GM21381 (cell line): ENCODE measurements around the gene MYH10.

Experiments used
- ATAC-seq: cut with Tn5 transposase; IDR thresholded peaks from one replicate; pipeline ENCODE4 v1.9.1; 2021; ENCODE audit warnings: mild to moderate bottlenecking, moderate library complexity; ENCODE audit not compliant: unreplicated experiment

The MYH10 gene

DNA sequence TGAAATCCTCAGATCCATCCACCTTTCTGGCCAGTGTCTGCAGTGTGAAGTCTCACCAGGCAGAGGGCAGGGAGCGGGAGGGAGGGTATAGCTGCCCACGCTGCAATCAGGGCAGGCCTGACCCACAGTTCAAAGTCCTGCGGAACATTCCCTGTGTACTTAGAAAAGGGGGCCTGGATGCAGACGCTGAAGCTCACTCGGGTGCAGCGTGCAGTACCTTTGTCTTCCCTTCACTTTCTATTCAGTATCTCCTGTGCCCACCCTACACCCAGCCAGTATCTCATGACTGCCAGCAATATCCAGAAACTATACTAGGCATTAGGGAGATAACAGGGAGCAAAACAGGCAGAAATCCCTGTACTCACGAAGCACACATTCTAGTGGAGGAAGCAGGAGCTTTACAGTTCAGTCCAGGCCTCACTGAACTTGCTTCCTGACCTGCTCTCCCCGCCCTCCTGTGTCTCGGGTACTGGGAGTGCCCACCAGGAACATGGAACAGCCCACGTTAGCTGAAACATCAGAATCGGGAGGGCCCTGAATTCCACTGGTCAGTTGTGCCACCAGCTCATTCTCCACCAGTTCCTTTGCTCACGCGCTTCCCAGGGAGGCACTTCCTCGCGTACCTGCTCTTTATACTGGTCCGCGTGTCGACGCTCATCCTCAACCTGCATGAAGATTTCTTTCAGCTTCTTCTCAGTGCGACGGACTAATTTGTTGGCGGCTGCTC lies 152.6 kb downstream of the MYH10 start:
- ATAC-seq: no peak

DNA sequence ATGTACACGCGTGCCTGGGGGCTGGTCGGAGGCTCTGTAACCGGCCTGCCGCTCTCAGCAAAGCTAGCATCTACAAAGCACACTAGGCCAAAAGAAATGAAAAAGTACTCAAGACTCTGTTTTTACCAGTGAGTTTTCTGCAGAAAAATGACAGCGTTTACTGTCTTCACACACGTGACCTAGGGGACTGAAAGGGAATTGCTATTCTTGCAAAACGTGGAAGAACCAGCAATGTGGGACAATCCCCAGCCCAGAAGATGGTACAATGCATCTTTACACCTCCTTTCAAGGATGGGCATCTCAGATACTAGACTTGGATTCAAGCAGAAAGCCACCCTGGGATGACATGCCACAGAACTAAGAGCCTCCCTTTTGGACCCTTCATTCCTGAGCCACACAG lies 153.4 kb downstream of the MYH10 start:
- no peak for ATAC-seq

DNA sequence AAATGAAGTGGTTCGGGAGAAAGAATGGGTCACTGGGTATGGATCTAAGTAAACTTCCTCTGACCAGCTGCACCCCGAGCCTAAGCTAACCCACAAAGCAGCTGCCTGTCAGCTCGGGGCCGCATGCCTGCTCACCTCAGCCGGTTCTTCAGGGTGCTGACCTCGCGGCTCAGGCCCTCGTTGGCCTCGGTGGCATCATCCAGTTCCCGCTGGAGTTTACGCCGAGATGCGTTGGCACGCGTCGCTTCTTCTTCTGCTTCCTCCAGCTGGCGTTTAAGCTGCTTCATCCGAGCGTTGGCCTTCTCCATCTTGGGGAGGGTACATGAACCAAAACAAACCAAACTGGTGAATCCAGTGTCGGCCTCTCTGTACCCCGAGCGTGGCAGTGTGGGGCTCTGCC lies 153.8 kb downstream of the MYH10 start:
- no peak for ATAC-seq

DNA sequence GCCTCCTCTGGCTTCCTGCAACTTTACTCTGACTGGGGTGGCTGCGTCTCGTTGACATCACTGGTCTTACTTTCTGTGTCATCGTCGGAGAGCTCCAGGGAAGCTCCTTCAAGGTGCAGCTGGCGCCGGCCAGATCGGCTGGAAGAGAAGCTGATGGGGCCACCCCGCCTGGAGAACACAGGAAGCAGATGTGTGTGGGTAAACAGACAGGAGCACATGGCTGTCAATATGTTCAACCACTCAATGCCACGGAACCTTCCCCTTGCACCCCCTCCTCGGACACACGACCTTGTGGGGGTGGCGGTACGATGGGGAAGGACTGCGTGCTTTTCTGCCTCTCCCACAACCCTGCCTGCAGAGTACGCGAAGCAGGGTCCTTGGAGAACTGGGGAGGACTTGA lies 154.7 kb downstream of the MYH10 start:
- no peak for ATAC-seq

DNA sequence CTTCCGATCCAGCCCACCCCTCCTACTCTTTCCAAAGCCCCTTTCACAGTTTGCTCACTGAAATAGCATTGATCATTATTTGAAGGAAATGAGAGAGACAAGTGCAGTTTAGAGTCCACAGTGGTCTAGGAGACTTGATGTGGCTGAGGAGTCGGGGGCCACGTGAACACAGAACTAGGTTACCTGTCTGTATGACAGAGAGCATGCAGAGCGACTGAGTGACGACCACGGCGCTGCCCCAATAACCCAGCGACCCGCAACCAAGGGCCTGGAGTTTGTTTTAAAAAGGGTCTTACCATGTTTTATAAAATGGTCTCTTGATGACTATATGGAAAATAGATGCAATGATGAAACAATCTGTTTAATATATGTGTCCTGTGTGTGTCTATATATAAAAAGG lies 155.3 kb downstream of the MYH10 start:
- ATAC-seq: no peak

DNA sequence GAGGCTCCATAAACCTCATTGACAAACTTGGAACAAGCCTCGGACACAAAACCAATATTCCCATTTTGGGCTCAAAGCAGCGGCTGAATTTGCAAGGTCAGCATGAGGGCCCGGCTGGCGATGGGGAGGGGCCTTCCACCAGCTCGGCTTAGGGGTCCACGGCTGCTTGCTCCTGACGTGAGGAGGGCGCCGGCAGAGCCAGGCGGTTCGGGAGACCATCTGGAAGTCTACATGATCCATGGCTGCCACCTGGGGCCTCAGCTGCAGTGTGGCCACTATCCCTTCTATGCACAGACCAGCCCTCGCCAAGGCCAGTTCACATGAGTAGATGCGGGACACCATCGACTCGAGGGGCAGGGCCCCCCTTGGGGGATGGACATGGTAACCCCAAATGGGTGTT lies 155.7 kb downstream of the MYH10 start:
- no peak for ATAC-seq

DNA sequence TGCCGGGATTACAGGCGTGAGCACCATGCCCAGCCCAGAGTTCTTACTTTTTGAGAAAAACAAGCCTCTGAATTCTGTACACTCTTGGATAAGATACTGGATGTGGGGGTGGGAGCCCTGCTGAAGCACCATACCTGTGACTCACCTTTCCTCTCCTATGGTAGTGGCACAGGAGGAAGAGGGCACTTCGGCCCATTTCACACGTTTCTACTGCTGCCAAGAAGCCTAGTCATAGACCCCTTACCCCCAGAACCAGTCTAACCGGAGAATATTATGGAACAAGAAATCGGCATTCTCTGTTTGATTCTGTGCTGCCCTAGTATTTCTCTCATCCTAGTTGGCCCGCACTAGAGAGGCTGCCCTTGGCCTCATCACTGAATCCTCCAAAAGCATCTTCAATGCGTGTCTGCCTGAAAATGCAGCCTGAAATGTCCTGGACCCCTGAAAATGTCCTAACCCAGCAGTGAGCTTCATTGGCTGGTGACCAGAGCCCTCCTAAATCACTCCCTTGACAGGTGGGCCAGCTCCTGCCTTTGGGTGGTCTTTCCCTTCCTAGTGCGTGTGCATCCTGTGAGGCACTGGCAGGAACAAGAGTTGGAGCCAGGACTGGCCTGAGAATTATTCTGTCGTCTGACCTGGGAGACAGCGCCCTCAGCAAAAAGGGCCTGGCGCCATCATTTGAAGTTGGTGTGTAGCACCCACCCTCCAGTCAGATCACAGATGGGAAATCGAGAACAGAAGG lies 156.9 kb downstream of the MYH10 start:
- ATAC-seq: no peak

DNA sequence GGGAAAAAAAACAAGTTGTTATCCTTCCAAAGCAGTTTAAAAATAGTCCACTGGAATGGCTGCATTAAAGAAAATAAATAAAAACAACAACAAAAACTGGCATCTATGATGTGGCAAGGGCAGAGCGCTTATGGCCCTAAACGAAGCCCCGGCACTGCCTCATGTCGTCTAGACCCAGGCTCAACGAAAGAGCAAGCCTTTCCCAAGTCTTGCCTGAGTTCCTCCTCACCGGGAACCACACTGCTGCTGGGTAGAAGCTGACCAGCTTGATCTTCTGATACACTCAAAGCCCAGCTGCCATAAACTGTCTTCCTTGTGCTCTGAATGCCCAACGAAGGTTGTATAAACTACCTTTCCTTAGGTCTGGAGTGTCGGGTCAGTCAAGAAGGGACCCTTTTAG lies 157.9 kb downstream of the MYH10 start:
- no peak for ATAC-seq

DNA sequence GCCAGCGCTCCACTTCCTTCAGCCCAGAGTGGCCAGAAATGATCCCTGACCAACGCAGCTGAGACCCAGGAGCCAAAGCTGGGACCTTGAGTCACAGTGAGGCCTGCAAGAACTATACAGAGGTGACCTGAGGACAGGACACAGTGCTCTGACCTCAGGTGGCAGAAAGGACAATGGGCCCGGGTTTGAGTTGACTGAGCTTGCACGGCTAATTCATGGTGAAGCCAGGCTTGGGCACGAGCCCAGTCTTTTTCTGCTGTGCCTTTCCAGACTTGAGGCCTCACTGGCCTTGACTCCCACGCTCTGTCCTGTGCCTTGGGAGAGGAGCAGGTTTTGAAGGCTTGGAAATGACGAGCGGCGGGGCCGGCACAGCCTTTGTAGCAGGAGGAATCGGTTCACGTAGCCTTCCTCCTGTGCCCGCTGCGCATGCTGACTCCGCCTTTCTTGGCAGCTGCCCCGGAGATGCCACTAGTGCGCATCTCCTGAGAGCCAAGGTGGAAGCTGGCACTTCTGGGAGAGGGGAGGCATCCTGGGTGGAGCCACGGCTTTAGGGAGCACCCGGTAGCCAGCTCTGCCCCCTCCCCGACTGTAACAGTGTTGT lies 160.0 kb downstream of the MYH10 start:
- no peak for ATAC-seq

DNA sequence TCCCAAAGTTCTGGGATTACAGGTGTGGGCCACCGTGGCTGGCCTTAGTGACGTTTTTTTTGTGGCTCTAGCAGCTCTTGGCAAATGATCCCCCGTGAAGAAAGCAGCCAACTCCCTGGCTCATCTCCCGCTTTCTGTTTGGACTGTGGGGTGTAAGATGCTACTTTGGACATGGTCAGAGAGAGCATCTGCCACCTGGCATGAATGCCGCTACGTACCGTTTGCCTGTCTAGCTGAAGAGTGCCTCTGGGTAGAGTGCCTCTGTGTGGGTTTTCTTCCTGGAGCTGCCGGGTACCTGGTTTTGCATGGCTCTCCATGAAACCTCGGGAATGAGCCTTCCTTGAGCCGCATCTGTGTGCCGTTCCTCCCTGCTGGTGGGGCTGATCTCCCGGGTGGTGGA lies 160.6 kb downstream of the MYH10 start:
- ATAC-seq: no peak

DNA sequence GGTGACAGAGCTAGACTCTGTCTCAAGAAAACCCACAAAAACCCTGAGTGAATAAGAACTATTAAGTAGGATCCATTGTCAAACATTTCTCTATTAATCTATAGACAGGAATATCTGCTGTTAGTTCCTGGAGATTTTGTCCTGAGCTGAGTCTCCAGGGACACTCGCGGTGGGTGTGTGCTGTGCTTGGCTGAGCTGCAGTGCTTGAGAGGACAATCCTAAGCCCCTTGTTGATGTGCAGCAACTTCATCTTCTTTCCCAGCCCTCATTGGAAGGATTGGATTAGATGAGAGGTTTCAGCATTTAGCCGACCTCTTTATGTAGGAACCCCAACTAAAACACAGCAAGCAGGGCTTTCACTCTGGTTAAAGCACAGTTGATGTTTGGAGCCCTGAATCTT lies 161.5 kb downstream of the MYH10 start:
- no peak for ATAC-seq

DNA sequence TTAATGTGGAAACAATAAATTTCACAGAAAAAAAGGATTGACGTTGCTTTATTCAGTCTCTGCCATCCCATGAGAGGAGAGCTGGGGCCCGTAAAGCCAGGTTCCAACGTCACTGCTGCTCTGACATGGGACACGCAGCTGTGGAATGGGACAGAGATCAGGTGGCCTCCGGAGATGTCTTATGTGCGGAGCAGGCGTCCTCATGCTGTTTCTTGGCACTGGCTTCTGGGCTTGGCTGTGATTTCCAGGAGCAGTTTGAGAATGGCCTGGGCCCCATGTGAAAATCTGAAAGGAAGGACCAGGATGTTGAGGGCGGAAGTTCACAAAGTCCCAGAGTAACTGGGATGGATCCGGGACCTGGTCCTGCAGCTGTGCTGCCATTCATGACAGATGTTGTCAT lies 162.4 kb downstream of the MYH10 start:
- ATAC-seq: no peak

DNA sequence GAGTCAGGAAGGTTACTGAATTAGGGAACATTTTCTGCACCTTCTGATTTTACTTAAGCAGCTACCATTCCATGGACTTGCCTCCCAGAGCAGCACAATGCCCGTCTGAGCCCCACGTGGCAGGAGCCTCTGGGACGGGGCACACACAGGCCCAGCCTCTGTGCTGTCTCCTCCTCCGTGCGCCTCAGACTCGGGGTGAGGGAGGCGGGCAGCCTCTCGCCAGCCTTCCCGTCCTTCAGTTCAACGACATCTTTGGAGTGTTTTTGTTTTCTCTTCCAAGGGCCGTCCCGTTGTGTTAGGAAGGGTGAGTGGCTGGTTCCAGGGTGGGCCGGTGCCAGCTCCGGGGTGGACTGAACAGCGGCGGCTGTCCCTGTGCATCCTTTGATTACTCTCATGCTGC lies 163.0 kb downstream of the MYH10 start:
- no peak for ATAC-seq

DNA sequence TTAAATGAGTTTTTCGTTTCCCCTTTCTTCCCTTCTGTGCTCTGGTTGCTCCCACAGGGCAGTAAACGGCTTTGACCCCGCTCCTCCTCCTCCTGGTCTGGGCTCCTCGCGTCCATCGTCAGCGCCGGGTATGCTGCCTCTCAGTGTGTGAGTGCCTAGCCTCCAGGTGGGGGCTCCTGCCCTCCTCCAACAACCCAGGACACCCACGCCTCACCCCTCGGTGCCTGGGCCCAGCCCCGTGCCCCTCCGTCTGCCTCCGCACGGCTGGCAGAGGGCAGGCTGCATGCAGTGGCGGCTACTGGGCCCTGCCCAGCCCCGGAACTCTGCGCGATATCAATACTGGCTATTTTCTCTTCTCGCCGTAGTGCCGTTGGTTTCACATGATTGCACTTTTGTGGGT lies 163.7 kb downstream of the MYH10 start:
- ATAC-seq: no peak

DNA sequence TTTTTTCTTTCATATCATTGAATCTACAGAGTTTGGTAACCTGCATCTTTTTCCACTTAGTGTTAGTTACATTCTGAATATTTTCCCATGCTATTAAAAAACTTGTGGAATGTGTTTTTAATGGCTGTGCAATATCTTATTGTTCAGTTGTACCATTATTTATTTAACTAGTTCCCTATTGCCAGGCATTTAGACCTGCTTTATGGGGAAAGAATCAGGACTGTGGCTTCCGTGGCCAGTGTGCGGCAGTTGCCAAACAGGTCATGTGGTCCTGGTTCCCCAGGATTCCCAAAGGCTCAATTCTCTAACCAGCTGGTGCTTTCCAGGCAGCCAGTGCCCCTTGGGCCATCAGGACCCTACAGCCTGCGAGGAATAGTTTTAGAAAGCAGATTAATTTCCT lies 164.1 kb downstream of the MYH10 start:
- ATAC-seq: no peak

DNA sequence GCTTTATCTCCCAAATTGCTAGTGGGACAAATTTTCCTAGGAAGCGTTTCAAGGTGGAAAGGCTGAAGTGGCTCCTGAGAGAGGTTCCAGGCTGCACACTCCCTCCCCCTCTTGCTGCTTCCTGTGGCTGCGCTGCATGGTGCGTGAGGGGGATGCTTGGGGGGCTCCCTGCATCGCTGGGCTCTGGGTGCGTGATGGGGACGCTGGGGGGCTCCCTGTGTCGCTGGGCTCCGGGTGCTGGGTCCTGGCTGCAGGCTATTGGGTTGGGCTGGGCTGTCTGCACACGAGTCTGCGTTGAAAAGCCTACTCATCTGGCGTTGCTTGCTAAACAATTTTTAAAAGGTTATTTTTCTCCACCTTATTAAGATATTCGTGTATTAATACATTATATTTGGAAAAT lies 164.8 kb downstream of the MYH10 start:
- ATAC-seq: no peak

DNA sequence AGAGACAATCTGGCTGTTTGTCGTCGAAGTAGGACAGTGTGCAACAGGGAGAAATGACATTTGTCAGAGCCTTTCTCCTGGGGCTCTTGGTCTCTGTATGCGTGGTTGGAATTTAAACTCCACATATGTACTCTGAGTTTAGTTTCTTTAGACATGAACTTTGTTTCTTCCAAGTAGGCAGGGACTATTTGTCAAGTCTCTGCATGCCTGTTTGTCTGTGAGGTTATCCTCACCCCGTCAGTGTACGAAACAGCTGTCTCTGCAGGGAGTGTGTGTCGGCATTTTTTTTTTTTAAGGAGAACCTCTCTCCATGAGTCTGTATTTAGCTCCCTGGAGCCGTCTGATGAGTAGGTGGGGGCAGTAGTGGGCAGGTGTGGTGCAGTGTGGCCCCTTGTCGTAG lies 165.2 kb downstream of the MYH10 start:
- ATAC-seq: no peak

DNA sequence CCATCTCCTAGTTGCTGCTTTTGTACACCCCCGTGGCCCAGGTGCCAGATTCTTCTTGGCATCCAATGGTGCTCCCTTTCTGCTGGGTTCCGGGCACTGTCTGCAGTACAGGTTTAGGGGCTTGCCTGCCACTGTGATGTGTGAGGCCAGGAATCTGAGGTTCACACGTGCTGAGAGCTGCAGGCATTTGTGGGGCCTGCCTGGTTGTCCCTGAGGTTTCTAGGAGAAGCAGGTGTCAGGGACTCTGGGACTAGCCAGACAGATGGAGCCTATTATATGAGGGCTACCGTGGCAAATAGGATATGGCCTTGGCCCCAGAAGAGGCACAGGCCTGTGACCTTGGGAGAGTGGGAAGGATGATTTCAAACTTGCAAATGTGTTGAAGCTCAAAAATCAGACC lies 165.6 kb downstream of the MYH10 start:
- ATAC-seq: no peak

DNA sequence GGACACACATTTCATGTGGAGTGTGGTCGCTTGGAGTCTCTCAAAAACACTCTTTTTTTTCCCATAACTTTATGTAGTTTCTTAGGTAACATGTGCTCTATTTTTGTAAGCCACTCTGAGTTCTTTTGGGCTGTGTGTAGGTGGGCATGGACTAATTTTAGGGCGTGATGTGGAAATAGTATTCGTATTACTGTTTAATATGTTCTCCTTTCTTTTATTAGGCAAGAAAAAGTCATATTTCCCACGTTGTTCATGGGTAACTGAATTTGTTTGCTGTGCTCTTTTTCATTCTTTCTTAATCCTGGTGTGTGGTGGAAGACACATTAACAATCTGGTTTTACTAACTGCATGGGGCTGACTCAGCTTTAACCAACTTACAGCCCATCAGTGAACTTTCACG lies 167.4 kb downstream of the MYH10 start:
- ATAC-seq: no peak

DNA sequence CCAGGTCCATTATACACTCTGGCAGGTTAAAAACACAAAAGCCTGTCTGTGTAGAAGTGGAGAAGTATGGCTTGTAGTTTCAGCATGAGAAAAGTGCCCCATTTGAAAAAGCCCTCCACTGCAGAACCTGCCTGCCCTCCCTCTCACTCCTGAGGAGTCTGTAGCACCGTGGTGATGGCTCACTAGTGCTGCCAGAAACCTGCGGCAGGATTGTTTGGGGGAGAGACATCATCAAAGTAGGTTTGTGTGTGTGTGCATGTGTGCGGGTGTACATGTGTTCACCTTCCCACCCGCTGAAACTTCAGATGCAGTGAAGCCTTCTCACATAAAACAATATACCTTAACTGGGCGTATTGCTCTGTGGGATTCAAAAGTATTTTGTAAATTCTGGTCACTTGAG lies 168.0 kb downstream of the MYH10 start:
- ATAC-seq: no peak

DNA sequence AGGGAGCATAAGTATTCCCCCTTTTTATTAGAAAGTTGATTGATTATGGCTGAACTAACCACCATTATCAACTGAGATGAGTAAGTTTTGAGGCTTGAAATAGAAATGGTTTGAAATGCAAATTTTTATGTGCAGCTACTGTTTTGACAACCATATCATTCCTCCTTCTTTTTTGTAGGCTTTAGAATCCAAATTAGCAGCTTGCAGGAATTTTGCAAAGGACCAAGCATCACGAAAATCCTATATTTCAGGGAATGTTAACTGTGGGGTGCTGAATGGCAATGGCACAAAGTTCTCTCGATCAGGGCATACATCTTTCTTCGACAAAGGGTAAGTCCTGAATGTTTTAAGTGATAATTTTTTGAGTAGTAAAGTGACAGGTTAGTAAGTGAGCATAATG lies 170.7 kb downstream of the MYH10 start:
- no peak for ATAC-seq

DNA sequence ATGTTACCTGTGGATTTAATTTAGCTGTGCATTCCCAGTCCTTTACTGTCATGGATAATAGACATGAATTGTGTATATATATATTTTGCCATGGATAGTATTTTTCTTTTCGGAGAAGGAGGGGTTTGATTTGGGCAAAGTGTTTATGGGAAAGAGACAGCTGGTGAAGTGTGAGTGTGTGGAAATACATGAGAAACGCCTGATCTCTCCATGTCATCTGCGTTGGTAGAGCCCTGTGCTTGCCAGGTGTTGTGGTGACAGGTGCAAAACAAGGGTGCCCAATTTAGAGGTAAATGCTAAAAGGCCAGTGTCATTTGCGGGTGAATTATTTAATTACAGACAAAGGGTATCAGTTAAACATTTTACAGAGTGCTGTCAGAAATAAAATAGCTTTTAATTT lies 171.4 kb downstream of the MYH10 start:
- ATAC-seq: no peak
